LHCN-M2 (cell line): ENCODE results near the gene LSM11. TPM values are rescaled to one million over a fixed set of nuclear protein-coding genes. Genes with fewer than 3 reads are reported as not detected.
"Not testable (repeated sequence)": the region's sequence is repeated elsewhere in the genome, so short reads cannot be mapped to it uniquely, and the experiment has no call there.

Source experiments
- DNase-seq: peaks from one replicate; pipeline ENCODE4 v3.0.0-alpha.2; 2012; ENCODE audit warnings: low read depth
- polyA plus RNA-seq: library from polyadenylated mRNA; unstranded; fragments of >200 nt; gene quantifications from one replicate; pipeline ENCODE4 v1.2.1, GENCODE V29; 2012; ENCODE audit warnings: missing spikeins
- total RNA-seq: library from RNA; depleted of rRNA; stranded (reverse); fragments of >200 nt; gene quantifications from 2 replicates; pipeline ENCODE4 v1.2.3, GENCODE V29; 2014; rRNA removed

Gene LSM11
- 5.6 and 5.9 TPM in 2 replicates for total RNA-seq
- 1.6 TPM for polyA plus RNA-seq

- DNase-seq, result peak; percentile 71
Measured at GRCh38 chr5:157743163-157744050, at the start of gene LSM11. TSS of gene LSM11 (plus strand) at chr5:157743712. CDS start at chr5:157743751, 39 bp downstream.

- not testable (repeated sequence) for DNase-seq
Measured at GRCh38 chr5:157693816-157694215, 49.7 kb upstream of the LSM11 start.

- DNase-seq, result not testable (repeated sequence)
Measured at GRCh38 chr5:157696154-157696553, 47.4 kb upstream of the LSM11 start.

- not testable (repeated sequence) for DNase-seq
Measured at GRCh38 chr5:157698674-157699073, 44.8 kb upstream of the LSM11 start.

GRCh38 chr5:157703736-157704135 is 39.8 kb upstream of the LSM11 start:
- no peak for DNase-seq

- no peak for DNase-seq
Measured at GRCh38 chr5:157708866-157709265, 34.6 kb upstream of the LSM11 start.

GRCh38 chr5:157709346-157709745 is 34.2 kb upstream of the LSM11 start:
- no peak for DNase-seq

- DNase-seq, result no peak
Measured at GRCh38 chr5:157710431-157710830, 33.1 kb upstream of the LSM11 start.

- peak; percentile 65 for DNase-seq
Measured at GRCh38 chr5:157710882-157711281, 32.6 kb upstream of the LSM11 start.

- DNase-seq, result no peak
Measured at GRCh38 chr5:157713830-157714595, 29.5 kb upstream of the LSM11 start.

GRCh38 chr5:157714596-157714864 is 29.0 kb upstream of the LSM11 start:
- no peak for DNase-seq

- peak; percentile 78 for DNase-seq
Measured at GRCh38 chr5:157718519-157718918, 25.0 kb upstream of the LSM11 start.

- DNase-seq, result no peak
Measured at GRCh38 chr5:157719245-157719644, 24.3 kb upstream of the LSM11 start.

GRCh38 chr5:157721159-157721558 is 22.4 kb upstream of the LSM11 start:
- no peak for DNase-seq

- DNase-seq, result not testable (repeated sequence)
Measured at GRCh38 chr5:157722895-157723294, 20.6 kb upstream of the LSM11 start.

- DNase-seq, result not testable (repeated sequence)
Measured at GRCh38 chr5:157726607-157727006, 16.9 kb upstream of the LSM11 start.

GRCh38 chr5:157727858-157728257 is 15.7 kb upstream of the LSM11 start:
- DNase-seq, result not testable (repeated sequence)

- DNase-seq, result no peak
Measured at GRCh38 chr5:157729858-157730257, 13.7 kb upstream of the LSM11 start.

GRCh38 chr5:157730900-157731271 is 12.6 kb upstream of the LSM11 start:
- DNase-seq, result no peak

- DNase-seq, result peak; percentile 96
Measured at GRCh38 chr5:157731272-157732129, 12.0 kb upstream of the LSM11 start, which contains the start of gene THG1L. TSS of gene THG1L (plus strand) at chr5:157731420. CDS start at chr5:157731441, 21 bp downstream.

GRCh38 chr5:157732130-157732514 is 11.4 kb upstream of the LSM11 start:
- no peak for DNase-seq
